SK-N-SH (cell line): Measurements from ENCODE around the gene NNAT. TPM values are rescaled to one million over a fixed set of nuclear protein-coding genes. Genes with fewer than 3 reads are reported as not detected.

Source experiments
- CTCF ChIA-PET: fragments of 300-600, 350-600 bp; formaldehyde crosslinking; extraction: SDS; loops from one replicate; lab custom pipeline; 2021; lab: Yijun Ruan, JAX
- POLR2A ChIA-PET: fragments of 350-600 bp; sonication (Branson Sonifier 250); formaldehyde crosslinking; extraction: SDS; loops from one replicate; lab custom pipeline; 2020; ENCODE audit warnings: antibody characterized with exemption, inconsistent platforms; lab: Yijun Ruan, JAX
- DNase-seq: peaks from one replicate; pipeline ENCODE4 v3.0.0; 2012
- H2AFZ ChIP-seq: fragments of 200-600 bp; sonication (generic); 2 replicates; pipeline ENCODE4 v1.8.1; 2016; ENCODE audit warnings: antibody characterized with exemption, mild to moderate bottlenecking, low read depth
- H3F3A ChIP-seq: fragments of 200-600 bp; sonication (generic); replicated peaks from 2 replicates; pipeline ENCODE3; 2016; ENCODE audit warnings: antibody characterized with exemption, mild to moderate bottlenecking; ENCODE audit not compliant: insufficient read depth
- H3K27ac ChIP-seq, 2 experiments: fragments of 200-500 bp in 1 of 2; fragments of 200-600 bp in 1 of 2; sonication (Bioruptor generic) in 1 of 2; sonication (generic), shearing (Covaris generic) in 1 of 2; 2 replicates each; pipeline versions ENCODE4 v1.5.1 to v1.6.1; 2014 to 2016; ENCODE audit warnings: low read depth in 2 of 2, inconsistent platforms in 1 of 2, low read length in 1 of 2, mild to moderate bottlenecking in 1 of 2, mixed read lengths in 1 of 2
- H3K27me3 ChIP-seq: fragments of 200-600 bp; sonication (generic), shearing (Covaris generic); 2 replicates; pipeline ENCODE4 v1.6.1; 2016; ENCODE audit warnings: mixed run types; ENCODE audit not compliant: insufficient read depth
- H3K36me3 ChIP-seq, 2 experiments: fragments of 200-500 bp in 1 of 2; fragments of 200-600 bp in 1 of 2; sonication (Bioruptor generic) in 1 of 2; sonication (generic) in 1 of 2; replicated peaks in 1 of 2; 2 replicates each; pipeline versions ENCODE3 to v1.5.1; 2014 to 2016; ENCODE audit warnings: low read length in 1 of 2, mild to moderate bottlenecking in 1 of 2; ENCODE audit not compliant: insufficient read depth in 2 of 2, control insufficient read depth in 1 of 2
- H3K4me1 ChIP-seq, 2 experiments: fragments of 200-500 bp in 1 of 2; fragments of 200-600 bp in 1 of 2; sonication (Bioruptor generic) in 1 of 2; sonication (generic), shearing (Covaris generic) in 1 of 2; 2 replicates each; pipeline versions ENCODE4 v1.5.1 to v1.6.1; 2014 to 2016; ENCODE audit warnings: low read depth in 1 of 2, low read length in 1 of 2, mixed run types in 1 of 2; ENCODE audit not compliant: insufficient read depth in 2 of 2, control insufficient read depth in 1 of 2
- H3K4me2 ChIP-seq: fragments of 200-600 bp; sonication (generic), shearing (Covaris generic); 2 replicates; pipeline ENCODE4 v1.6.1; 2017; ENCODE audit warnings: mixed run types
- H3K4me3 ChIP-seq, 2 experiments: fragments of 200-500 bp in 1 of 2; fragments of 200-600 bp in 1 of 2; sonication (Bioruptor generic) in 1 of 2; sonication (generic), shearing (Covaris generic) in 1 of 2; 2 replicates each; pipeline versions ENCODE4 v1.5.1 to v1.8.1; 2014 to 2016; ENCODE audit warnings: low read depth in 2 of 2, inconsistent platforms in 1 of 2, low read length in 1 of 2, mild to moderate bottlenecking in 1 of 2, mixed read lengths in 1 of 2, moderate library complexity in 1 of 2
- H3K79me2 ChIP-seq: fragments of 200-600 bp; sonication (generic); 2 replicates; pipeline ENCODE4 v1.8.1; 2017; ENCODE audit warnings: mild to moderate bottlenecking; ENCODE audit not compliant: insufficient read depth
- H3K9ac ChIP-seq: fragments of 200-600 bp; sonication (generic); 2 replicates; pipeline ENCODE4 v1.6.1; 2017; ENCODE audit warnings: mixed run types
- H3K9me2 ChIP-seq: fragments of 200-600 bp; sonication (generic); 2 replicates; pipeline ENCODE4 v1.6.1; 2017; ENCODE audit warnings: mixed run types
- H3K9me3 ChIP-seq: fragments of 200-600 bp; sonication (generic); 2 replicates; pipeline ENCODE4 v1.6.1; 2017; ENCODE audit warnings: mixed run types, mild to moderate bottlenecking, moderate library complexity
- H4K20me1 ChIP-seq: fragments of 200-600 bp; sonication (generic); 2 replicates; pipeline ENCODE4 v1.6.1; 2017; ENCODE audit warnings: mild to moderate bottlenecking, mixed run types; ENCODE audit not compliant: insufficient read depth
- EZH2phosphoT487 ChIP-seq: fragments of 200-600 bp; sonication (generic); IDR thresholded peaks from 2 replicates; pipeline ENCODE4 v1.6.1; 2017; ENCODE audit warnings: low read depth, mixed run types, mild to moderate bottlenecking, antibody characterized with exemption, moderate library complexity, borderline replicate concordance
- FOSL2 ChIP-seq: IDR thresholded peaks from 2 replicates; pipeline ENCODE4 v1.4.0; 2012; ENCODE audit warnings: low read depth, mild to moderate bottlenecking, moderate library complexity, borderline replicate concordance
- PBX3 ChIP-seq: IDR thresholded peaks from 2 replicates; pipeline ENCODE4; 2012
- POLR2AphosphoS5 ChIP-seq: IDR thresholded peaks from 2 replicates; pipeline ENCODE4 v1.6.1; 2012; ENCODE audit warnings: low read depth, low read length
- REST ChIP-seq: IDR thresholded peaks from 2 replicates; pipeline ENCODE4 v1.6.1; 2012; ENCODE audit warnings: mild to moderate bottlenecking, low read depth, low read length, moderate library complexity
- TAF1 ChIP-seq: IDR thresholded peaks from 2 replicates; pipeline ENCODE4 v1.6.1; 2012; ENCODE audit warnings: low read depth, mild to moderate bottlenecking, low read length, moderate library complexity, borderline replicate concordance
- WGBS: methylation state at CpG from one replicate; pipeline ENCODE4 v1.1.6; 2017; ENCODE audit warnings: low lambda C conversion rate; 5-methylcytosine and 5-hydroxymethylcytosine counted together
- polyA plus RNA-seq, 3 experiments: library from polyadenylated mRNA; depleted of rRNA; stranded (reverse); fragments of >200 nt; gene quantifications; 2 replicates each; pipeline ENCODE4 v1.2.3, GENCODE V29; 2012
- TF ChIP-seq, protein P1 (sequence below): IDR thresholded peaks from 2 replicates; pipeline ENCODE4 v1.4.0; 2012; ENCODE audit warnings: low read depth, borderline replicate concordance
- TF ChIP-seq, protein P2 (sequence below): IDR thresholded peaks from 2 replicates; pipeline ENCODE4 v1.4.0; 2012; ENCODE audit warnings: low read depth
- TF ChIP-seq, protein P3 (sequence below): IDR thresholded peaks from 2 replicates; pipeline ENCODE4 v1.4.0; 2012; ENCODE audit warnings: low read depth, borderline replicate concordance

NNAT gene
- polyA plus RNA-seq, 1 of the 3 experiments (the other 2 are of a cell fraction) = 6.7 TPM

DNA sequence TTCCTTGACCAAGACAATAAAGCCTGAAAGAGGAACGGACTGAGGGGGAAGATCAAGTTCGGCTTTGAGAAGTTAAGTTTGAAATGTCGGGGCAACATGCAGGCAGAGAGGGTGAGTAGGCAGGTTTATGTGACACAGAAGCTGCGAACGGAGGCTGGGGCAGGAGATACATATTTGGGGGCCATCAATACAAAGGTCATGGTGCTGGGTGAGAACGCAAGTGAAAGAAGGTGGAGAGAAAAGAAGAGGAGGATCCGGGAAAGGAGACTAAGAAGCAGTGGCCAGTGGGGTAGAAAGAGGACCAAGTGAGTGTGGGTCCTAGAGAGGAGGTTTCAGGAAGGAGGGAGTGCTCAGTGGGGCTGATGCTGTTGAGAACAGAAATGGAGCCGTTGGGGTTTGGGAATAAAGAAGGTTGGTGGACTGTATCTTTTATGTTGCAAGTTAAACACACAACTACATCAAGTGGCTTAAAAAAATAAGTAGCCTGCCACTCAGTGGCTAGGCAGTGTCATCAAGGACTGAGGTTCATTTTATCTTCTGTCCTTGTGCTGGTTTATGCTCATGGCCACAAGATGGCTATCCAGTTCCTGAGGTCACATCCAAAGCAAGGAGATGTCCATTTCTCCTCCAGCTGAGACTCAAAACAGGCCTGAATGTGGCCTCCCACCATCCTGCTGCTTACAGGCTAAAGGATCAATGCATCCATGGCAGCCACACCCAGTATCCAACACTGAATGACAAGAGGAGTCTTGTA, 8.3 kb downstream of the NNAT start:
- H4K20me1 ChIP-seq = peaks cover 24% of the 10 kb centered on the region
- no peaks in the 10 kb centered on the region for H3K27me3 ChIP-seq
- H3F3A ChIP-seq = no peaks in the 10 kb centered on the region
- H3K27ac ChIP-seq = no peak overlapping the region
- no peak overlapping the region for H3K4me2 ChIP-seq
- no peaks in the 10 kb centered on the region for H3K9me3 ChIP-seq
- H3K9ac ChIP-seq = no peak overlapping the region
- POLR2A ChIA-PET = no interaction called here
- WGBS = 77% methylated on average over 8 of the region's 8 CpGs
- TF ChIP-seq REST = no peak
- no peak for TF ChIP-seq FOSL2
- no peak overlapping the region for H2AFZ ChIP-seq
- H3K79me2 ChIP-seq = peaks cover 35% of the 10 kb centered on the region
- H3K4me3 ChIP-seq = no peak overlapping the region
- H3K36me3 ChIP-seq = peaks cover 4% of the 10 kb centered on the region in 2 experiments
- H3K4me1 ChIP-seq = peaks cover 15 to 33% of the 10 kb centered on the region in 2 experiments; a peak in 2 of 4 replicates
- no peaks in the 10 kb centered on the region for H3K9me2 ChIP-seq
- DNase-seq = no peak
- CTCF ChIA-PET = interaction anchor here (0.8 to 12.5 kb wide), 6 partner anchors 9 to 335 kb away, joined by 3 to 280 read pairs (median 4); no protein-coding TSS in a partner anchor

GRCh38 chr20:37529968-37530600, 9.0 kb downstream of the NNAT start:
- Histone ChIP-seq H3K36me3 (peaks cover 4% of the 10 kb centered on the region in 2 experiments), H3K27ac (no peak overlapping the region), H4K20me1 (peaks cover 17% of the 10 kb centered on the region), H3K9me2 (no peaks in the 10 kb centered on the region), H3K79me2 (peaks cover 28% of the 10 kb centered on the region), H3K4me1 (peaks cover 9 to 28% of the 10 kb centered on the region in 2 experiments; a peak in 2 of 4 replicates), H3K4me3 (no peak overlapping the region), H3K9ac (no peak overlapping the region), H2AFZ (no peak overlapping the region), H3K4me2 (no peak overlapping the region), H3K27me3 (no peaks in the 10 kb centered on the region)
- ChIA-PET POLR2A (no interaction called here), CTCF (interaction anchor here (0.9 to 12.5 kb wide), 3 partner anchors 145 to 335 kb away, joined by 3 to 280 read pairs (median 3); no protein-coding TSS in a partner anchor)
- 78% methylated on average over 10 of the region's 10 CpGs for WGBS
- no peak for TF ChIP-seq EZH2phosphoT487
- TF ChIP-seq, protein P1, sequence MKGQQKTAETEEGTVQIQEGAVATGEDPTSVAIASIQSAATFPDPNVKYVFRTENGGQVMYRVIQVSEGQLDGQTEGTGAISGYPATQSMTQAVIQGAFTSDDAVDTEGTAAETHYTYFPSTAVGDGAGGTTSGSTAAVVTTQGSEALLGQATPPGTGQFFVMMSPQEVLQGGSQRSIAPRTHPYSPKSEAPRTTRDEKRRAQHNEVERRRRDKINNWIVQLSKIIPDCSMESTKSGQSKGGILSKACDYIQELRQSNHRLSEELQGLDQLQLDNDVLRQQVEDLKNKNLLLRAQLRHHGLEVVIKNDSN = no peak
- TF ChIP-seq, protein P2, sequence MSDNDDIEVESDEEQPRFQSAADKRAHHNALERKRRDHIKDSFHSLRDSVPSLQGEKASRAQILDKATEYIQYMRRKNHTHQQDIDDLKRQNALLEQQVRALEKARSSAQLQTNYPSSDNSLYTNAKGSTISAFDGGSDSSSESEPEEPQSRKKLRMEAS = no peak
- no peak for TF ChIP-seq PBX3
- TF ChIP-seq, protein P3, sequence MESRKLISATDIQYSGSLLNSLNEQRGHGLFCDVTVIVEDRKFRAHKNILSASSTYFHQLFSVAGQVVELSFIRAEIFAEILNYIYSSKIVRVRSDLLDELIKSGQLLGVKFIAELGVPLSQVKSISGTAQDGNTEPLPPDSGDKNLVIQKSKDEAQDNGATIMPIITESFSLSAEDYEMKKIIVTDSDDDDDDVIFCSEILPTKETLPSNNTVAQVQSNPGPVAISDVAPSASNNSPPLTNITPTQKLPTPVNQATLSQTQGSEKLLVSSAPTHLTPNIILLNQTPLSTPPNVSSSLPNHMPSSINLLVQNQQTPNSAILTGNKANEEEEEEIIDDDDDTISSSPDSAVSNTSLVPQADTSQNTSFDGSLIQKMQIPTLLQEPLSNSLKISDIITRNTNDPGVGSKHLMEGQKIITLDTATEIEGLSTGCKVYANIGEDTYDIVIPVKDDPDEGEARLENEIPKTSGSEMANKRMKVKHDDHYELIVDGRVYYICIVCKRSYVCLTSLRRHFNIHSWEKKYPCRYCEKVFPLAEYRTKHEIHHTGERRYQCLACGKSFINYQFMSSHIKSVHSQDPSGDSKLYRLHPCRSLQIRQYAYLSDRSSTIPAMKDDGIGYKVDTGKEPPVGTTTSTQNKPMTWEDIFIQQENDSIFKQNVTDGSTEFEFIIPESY = no peak
- TF ChIP-seq TAF1 = no peak
- TF ChIP-seq POLR2AphosphoS5 = no peak
- TF ChIP-seq, all 33 proteins: peak for 0
- Histone ChIP-seq H3F3A (no peaks in the 10 kb centered on the region), H3K9me3 (no peaks in the 10 kb centered on the region)
- no peak for DNase-seq
